Subcutaneous adipose tissue (tissue), 4 donors: ENCODE results near the gene HSFX3. TPM values are rescaled to one million over a fixed set of nuclear protein-coding genes. Genes with fewer than 3 reads are reported as not detected.

ENCODE experiments used
- CTCF ChIP-seq: fragments of 450-650 bp; IDR thresholded peaks from one replicate; pipeline ENCODE4 v1.5.1; 2016; ENCODE audit warnings: low read depth, mild to moderate bottlenecking, control low read depth, antibody characterized with exemption, moderate library complexity
- total RNA-seq, 4 donors: library from RNA; depleted of rRNA; stranded (reverse); fragments of >200 nt; gene quantifications; one replicate each; pipeline ENCODE4 v1.1.0, GENCODE V29; 2016

Gene HSFX3
- total RNA-seq, 4 donors from 2014 or later: not detected

GRCh38 chrX:149568701-149569296 is 19.1 kb upstream of the HSFX3 start:
- TF ChIP-seq CTCF: no peak

- TF ChIP-seq CTCF: no peak
Observed at GRCh38 chrX:149567621-149568417, 18.1 kb upstream of the HSFX3 start.

GRCh38 chrX:149563359-149563758 is 13.6 kb upstream of the HSFX3 start:
- TF ChIP-seq CTCF: no peak

GRCh38 chrX:149541521-149542047 is 8.1 kb downstream of the HSFX3 start:
- TF ChIP-seq CTCF: no peak

GRCh38 chrX:149540621-149541520 is 8.9 kb downstream of the HSFX3 start, which contains the start of gene EOLA1:
EOLA1 (plus strand) TSS chrX:149541012; CDS start chrX:149545631, 4,619 bp downstream.
- no peak for TF ChIP-seq CTCF

GRCh38 chrX:149540131-149540620 is 9.5 kb downstream of the HSFX3 start:
- TF ChIP-seq CTCF: no peak
